PFSK-1 (cell line): ENCODE measurements around the gene SLC25A41.

Experiments
- FOXP2 ChIP-seq: optimal IDR thresholded peaks from 2 replicates; pipeline ENCODE3; 2011; ENCODE audit warnings: borderline replicate concordance, control low read depth, inconsistent platforms; ENCODE audit not compliant: insufficient read depth; ENCODE audit errors: extremely low read length, extremely low read depth
- POLR2AphosphoS5 ChIP-seq: IDR thresholded peaks from 2 replicates; pipeline ENCODE4 v1.6.1; 2012; ENCODE audit warnings: low read depth, mild to moderate bottlenecking, control low read depth, low read length, moderate library complexity
- SIN3A ChIP-seq: IDR thresholded peaks from 2 replicates; pipeline ENCODE4 v1.6.1; 2012; ENCODE audit warnings: mild to moderate bottlenecking, low read length, moderate library complexity, borderline replicate concordance; ENCODE audit not compliant: insufficient read depth
- TAF1 ChIP-seq: IDR thresholded peaks from 2 replicates; pipeline ENCODE4 v1.6.1; 2012; ENCODE audit warnings: low read length, control low read depth, borderline replicate concordance; ENCODE audit not compliant: insufficient read depth
- TF ChIP-seq, protein P1 (sequence below), 2 experiments: IDR thresholded peaks; 2 replicates each; pipeline versions ENCODE4 v1.6.1 to v1.8.0; 2011 to 2012; ENCODE audit warnings: low read depth in 2 of 2, low read length in 2 of 2, control low read depth in 1 of 2, inconsistent platforms in 1 of 2, mild to moderate bottlenecking in 1 of 2, moderate library complexity in 1 of 2; ENCODE audit not compliant: insufficient read depth in 1 of 2

Gene SLC25A41

DNA sequence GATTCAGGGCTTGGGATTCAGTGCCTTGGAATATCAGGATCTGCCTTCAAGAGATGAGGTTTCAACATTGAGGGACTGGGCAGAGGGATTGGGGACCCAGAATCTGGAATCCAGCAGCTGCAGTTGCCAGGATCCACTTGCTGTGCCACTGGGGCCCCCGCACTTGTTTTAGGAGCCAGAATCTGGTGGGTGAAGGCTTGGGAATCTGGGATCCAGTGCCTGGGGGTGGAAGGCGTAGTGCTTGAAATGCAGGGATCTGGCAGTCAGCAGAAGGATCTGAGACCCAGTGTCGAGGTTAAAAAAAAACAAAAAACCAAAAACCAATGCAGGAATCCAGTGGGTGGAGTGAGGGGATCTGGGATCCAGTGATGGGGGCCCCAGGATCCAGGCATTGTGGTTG is 7.3 kb upstream of the SLC25A41 start:
- TF ChIP-seq, protein P1, sequence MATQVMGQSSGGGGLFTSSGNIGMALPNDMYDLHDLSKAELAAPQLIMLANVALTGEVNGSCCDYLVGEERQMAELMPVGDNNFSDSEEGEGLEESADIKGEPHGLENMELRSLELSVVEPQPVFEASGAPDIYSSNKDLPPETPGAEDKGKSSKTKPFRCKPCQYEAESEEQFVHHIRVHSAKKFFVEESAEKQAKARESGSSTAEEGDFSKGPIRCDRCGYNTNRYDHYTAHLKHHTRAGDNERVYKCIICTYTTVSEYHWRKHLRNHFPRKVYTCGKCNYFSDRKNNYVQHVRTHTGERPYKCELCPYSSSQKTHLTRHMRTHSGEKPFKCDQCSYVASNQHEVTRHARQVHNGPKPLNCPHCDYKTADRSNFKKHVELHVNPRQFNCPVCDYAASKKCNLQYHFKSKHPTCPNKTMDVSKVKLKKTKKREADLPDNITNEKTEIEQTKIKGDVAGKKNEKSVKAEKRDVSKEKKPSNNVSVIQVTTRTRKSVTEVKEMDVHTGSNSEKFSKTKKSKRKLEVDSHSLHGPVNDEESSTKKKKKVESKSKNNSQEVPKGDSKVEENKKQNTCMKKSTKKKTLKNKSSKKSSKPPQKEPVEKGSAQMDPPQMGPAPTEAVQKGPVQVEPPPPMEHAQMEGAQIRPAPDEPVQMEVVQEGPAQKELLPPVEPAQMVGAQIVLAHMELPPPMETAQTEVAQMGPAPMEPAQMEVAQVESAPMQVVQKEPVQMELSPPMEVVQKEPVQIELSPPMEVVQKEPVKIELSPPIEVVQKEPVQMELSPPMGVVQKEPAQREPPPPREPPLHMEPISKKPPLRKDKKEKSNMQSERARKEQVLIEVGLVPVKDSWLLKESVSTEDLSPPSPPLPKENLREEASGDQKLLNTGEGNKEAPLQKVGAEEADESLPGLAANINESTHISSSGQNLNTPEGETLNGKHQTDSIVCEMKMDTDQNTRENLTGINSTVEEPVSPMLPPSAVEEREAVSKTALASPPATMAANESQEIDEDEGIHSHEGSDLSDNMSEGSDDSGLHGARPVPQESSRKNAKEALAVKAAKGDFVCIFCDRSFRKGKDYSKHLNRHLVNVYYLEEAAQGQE (IDR thresholded peaks at IDR 0.05; ENCODE audit: insufficient read depth in 1 of 2, low read depth in 2 of 2, low read length in 2 of 2), result no peak
- TF ChIP-seq POLR2AphosphoS5, result no peak
- no peak for TF ChIP-seq TAF1
- no peak for TF ChIP-seq SIN3A
- no peak for TF ChIP-seq FOXP2

DNA sequence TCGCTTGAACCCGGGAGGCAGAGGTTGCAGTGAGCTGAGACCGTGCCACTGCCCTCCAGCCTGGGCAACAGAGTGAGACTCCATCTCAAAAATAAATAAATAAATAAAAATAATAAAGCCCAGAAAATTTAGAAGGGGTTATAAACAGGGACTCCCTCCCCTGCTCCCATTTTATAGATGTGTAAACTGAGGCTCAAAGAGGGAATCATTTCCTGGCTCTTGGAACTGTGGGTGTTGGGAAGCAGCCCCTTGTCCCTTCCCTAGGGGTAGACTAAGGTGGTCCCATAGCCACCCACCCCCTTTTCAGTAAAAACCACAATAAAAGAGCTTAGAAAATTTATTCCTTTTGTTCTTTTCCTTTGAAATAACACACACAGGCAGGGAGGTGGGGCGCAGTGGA is 6.2 kb upstream of the SLC25A41 start:
- TF ChIP-seq FOXP2, result no peak
- TF ChIP-seq POLR2AphosphoS5, result no peak
- TF ChIP-seq TAF1, result no peak
- TF ChIP-seq, protein P1 (IDR thresholded peaks at IDR 0.05; ENCODE audit: insufficient read depth in 1 of 2, low read depth in 2 of 2, low read length in 2 of 2), result no peak
- TF ChIP-seq SIN3A, result no peak

DNA sequence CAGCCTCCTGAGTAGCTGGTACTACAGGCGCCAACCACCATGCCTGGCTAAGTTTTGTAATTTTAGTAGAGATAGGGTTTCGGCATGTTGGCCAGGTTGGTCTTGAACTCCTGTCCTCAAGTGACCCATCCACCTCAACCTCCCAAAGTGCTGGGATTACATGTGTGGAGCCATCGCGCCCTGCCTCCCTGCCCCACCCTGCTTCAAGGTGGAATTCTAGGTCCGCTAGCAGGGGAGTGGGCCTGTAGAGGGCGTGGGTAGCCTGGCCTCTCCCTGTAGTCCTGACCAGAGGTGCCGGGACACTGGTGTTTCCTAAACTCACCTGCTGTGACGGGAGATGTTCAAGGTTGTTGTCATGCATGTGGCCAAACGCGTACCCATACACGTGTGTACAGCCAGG is 398 bp downstream of the SLC25A41 start:
- TF ChIP-seq FOXP2, result no peak
- TF ChIP-seq POLR2AphosphoS5, result no peak
- TF ChIP-seq SIN3A, result no peak
- TF ChIP-seq, protein P1 (IDR thresholded peaks at IDR 0.05; ENCODE audit: insufficient read depth in 1 of 2, low read depth in 2 of 2, low read length in 2 of 2), result no peak
- TF ChIP-seq TAF1, result no peak

DNA sequence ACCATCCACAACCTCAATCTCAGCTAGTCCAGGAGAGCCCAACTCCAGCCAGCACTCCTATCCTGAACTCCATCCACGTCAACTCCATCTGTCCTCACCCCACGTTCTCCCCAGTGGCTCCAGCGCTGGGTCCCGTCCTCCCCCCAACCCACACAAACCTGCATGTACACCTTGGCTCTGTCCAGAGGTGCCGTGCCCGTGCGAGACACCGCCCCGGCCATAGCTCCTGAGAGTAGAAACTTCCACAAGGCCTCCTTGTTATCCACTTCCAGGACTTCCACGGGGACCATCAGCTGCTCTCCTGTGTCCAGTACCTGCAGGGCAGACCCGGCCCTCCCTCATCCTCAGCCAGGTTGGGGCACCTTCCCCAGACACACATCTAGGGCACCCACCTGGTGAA is 1.7 kb downstream of the SLC25A41 start:
- no peak for TF ChIP-seq FOXP2
- TF ChIP-seq SIN3A, result no peak
- TF ChIP-seq POLR2AphosphoS5, result no peak
- no peak for TF ChIP-seq TAF1
- TF ChIP-seq, protein P1 (IDR thresholded peaks at IDR 0.05; ENCODE audit: insufficient read depth in 1 of 2, low read depth in 2 of 2, low read length in 2 of 2), result no peak

DNA sequence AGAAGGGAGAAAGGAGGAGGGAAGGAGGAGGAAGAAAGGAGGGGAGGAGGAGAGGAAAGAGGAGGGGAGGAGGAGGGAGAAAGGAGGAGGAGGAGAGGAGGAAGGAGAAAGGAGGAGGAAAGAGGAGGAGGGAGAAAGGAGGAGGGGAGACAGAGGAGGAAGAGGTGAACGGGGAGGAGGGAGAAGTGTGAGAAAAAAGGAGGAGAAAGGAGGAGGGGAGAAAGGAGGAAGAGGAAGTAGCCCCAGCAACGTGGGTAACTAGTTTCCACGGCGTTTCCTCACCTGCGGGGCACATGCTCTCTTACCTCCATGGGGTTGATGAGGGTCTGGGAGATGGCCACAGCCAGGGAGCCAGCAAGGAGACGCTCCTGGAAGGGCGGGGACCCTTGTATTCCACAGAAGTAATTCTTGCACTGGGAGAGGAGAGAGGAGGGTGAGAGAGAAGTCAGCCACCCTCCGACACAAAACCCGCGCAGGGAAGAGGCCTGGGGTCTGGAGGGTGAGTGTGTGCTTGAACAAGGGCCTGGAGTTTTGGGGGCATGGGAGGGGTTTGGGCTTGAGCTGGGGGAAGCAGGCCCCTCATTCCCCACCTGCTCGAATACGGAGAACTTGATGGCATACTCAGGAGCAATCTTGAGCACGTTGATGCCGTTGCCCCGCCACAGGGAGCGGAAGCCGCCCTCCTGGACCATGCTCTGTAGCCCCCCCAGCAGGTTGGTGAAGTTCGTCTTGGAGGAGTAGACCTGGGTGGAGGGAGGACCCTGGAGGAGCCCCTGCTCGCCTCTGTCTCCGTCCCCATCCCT is 3.9 kb downstream of the SLC25A41 start:
- TF ChIP-seq FOXP2 (no peak), SIN3A (no peak), POLR2AphosphoS5 (no peak)
- TF ChIP-seq, protein P1 (IDR thresholded peaks at IDR 0.05; ENCODE audit: insufficient read depth in 1 of 2, low read depth in 2 of 2, low read length in 2 of 2), result no peak
